ENCODE results near the gene CD1D.
A peak's percentile ranks its signal among the peaks of the same experiment; 100 is the strongest.
"Not testable (repeated sequence)": the region's sequence is repeated elsewhere in the genome, so short reads cannot be mapped to it uniquely, and the experiment has no call there.

The CD1D gene

GRCh38 chr1:158163000-158163947, 17.4 kb upstream of the CD1D start:
- no peak for DNase-seq (ENCODE audit: low read depth, low spot score)
- H3K4me3 ChIP-seq (ENCODE audit: low read length), result no peak overlapping the region

- DNase-seq (ENCODE audit: low read depth, low spot score), result no peak
- no peak overlapping the region for H3K4me3 ChIP-seq (ENCODE audit: low read length)
These were observed 11.6 kb upstream of the CD1D start for GRCh38 chr1:158169105-158169504.

- H3K4me3 ChIP-seq (ENCODE audit: low read length); DNase-seq (ENCODE audit: low read depth, low spot score): not testable (repeated sequence)
These were observed 4.8 kb upstream of the CD1D start for GRCh38 chr1:158175915-158176314.

GRCh38 chr1:158176399-158176798, 4.3 kb upstream of the CD1D start:
- no peak for DNase-seq (ENCODE audit: low read depth, low spot score)
- no peak overlapping the region for H3K4me3 ChIP-seq (ENCODE audit: low read length)

GRCh38 chr1:158176849-158177699, 3.6 kb upstream of the CD1D start:
- DNase-seq (ENCODE audit: low read depth, low spot score); H3K4me3 ChIP-seq (ENCODE audit: low read length): not testable (repeated sequence)

- no peak for DNase-seq (ENCODE audit: low read depth, low spot score)
- no peak overlapping the region for H3K4me3 ChIP-seq (ENCODE audit: low read length)
These were observed 2.8 kb upstream of the CD1D start for GRCh38 chr1:158177700-158178450.

- peak; percentile 86 for DNase-seq (ENCODE audit: low read depth, low spot score)
- peak overlapping the region; percentile 80 for H3K4me3 ChIP-seq (ENCODE audit: low read length)
These were observed 1.2 kb upstream of the CD1D start for GRCh38 chr1:158179301-158180041.

GRCh38 chr1:158181577-158181922, 855 bp downstream of the CD1D start:
- DNase-seq (ENCODE audit: low read depth, low spot score), result no peak
- peak overlapping the region; percentile 80 for H3K4me3 ChIP-seq (ENCODE audit: low read length)

GRCh38 chr1:158185770-158186169, 5.1 kb downstream of the CD1D start:
- DNase-seq (ENCODE audit: low read depth, low spot score), result no peak

GRCh38 chr1:158186180-158186579, 5.5 kb downstream of the CD1D start:
- no peak overlapping the region for H3K4me3 ChIP-seq (ENCODE audit: low read length)
- DNase-seq (ENCODE audit: low read depth, low spot score), result no peak

More at GRCh38 chr1:158185770-158186169, 5.1 kb downstream of the CD1D start:
- H3K4me3 ChIP-seq (ENCODE audit: low read length), result no peak overlapping the region

GRCh38 chr1:158188611-158189010, 7.9 kb downstream of the CD1D start:
- DNase-seq (ENCODE audit: low read depth, low spot score), result no peak
- H3K4me3 ChIP-seq (ENCODE audit: low read length), result no peak overlapping the region

GRCh38 chr1:158189624-158190023, 8.9 kb downstream of the CD1D start:
- peak; percentile 63 for DNase-seq (ENCODE audit: low read depth, low spot score)
- H3K4me3 ChIP-seq (ENCODE audit: low read length), result no peak overlapping the region

GRCh38 chr1:158191299-158191698, 10.6 kb downstream of the CD1D start:
- DNase-seq (ENCODE audit: low read depth, low spot score), result no peak
- no peak overlapping the region for H3K4me3 ChIP-seq (ENCODE audit: low read length)

- H3K4me3 ChIP-seq (ENCODE audit: low read length), result no peak overlapping the region
- no peak for DNase-seq (ENCODE audit: low read depth, low spot score)
These were observed 15.8 kb downstream of the CD1D start for GRCh38 chr1:158196461-158196860.

GRCh38 chr1:158199849-158200248, 19.2 kb downstream of the CD1D start:
- peak; percentile 72 for DNase-seq (ENCODE audit: low read depth, low spot score)
- no peak overlapping the region for H3K4me3 ChIP-seq (ENCODE audit: low read length)

GRCh38 chr1:158200527-158200926, 19.8 kb downstream of the CD1D start:
- peak overlapping the region; percentile 31 for H3K4me3 ChIP-seq (ENCODE audit: low read length)
- no peak for DNase-seq (ENCODE audit: low read depth, low spot score)

GRCh38 chr1:158203693-158204457, 23.2 kb downstream of the CD1D start:
- DNase-seq (ENCODE audit: low read depth, low spot score), result peak; percentile 100
- H3K4me3 ChIP-seq (ENCODE audit: low read length), result peak overlapping the region; percentile 32

GRCh38 chr1:158204458-158204827, 23.7 kb downstream of the CD1D start:
- DNase-seq (ENCODE audit: low read depth, low spot score), result no peak
- H3K4me3 ChIP-seq (ENCODE audit: low read length), result peak overlapping the region; percentile 32
